HCT116 (cell line): ENCODE measurements around the gene PLP1. TPM values are rescaled to one million over a fixed set of nuclear protein-coding genes. Genes with fewer than 3 reads are reported as not detected.

Source experiments
- ATAC-seq: fragments of 200-7000 bp; cut with Tn5 transposase; 2 replicates; pipeline ENCODE4 v1.9.1; 2020; ENCODE audit warnings: mild to moderate bottlenecking, moderate library complexity
- BruUV-seq: library from RNA; stranded (reverse); fragments of 400-500 nt; replicated peaks from 2 replicates; lab custom pipeline; 2021; lab: Mats Ljungman, UMichigan
- CTCF ChIA-PET: fragments of 300-600 bp; sonication (Branson Sonifier 250); formaldehyde crosslinking; loops from one replicate; lab custom pipeline; 2021; ENCODE audit warnings: antibody characterized with exemption; lab: Charles Lee
- POLR2A ChIA-PET: fragments of 300-600, 350-600 bp; sonication (Branson Sonifier 250); formaldehyde crosslinking; loops from one replicate; lab custom pipeline; 2021; ENCODE audit warnings: antibody characterized with exemption; lab: Charles Lee
- RAD21 ChIA-PET, 2 experiments: fragments of 300-600 bp; sonication (Branson Sonifier 250); formaldehyde crosslinking; loops; one replicate each; lab custom pipeline; 2023; ENCODE audit warnings: low total read pairs in 2 of 2; ENCODE audit not compliant: uncharacterized antibody in 2 of 2, unreplicated experiment in 2 of 2, low non-redundant PET in 1 of 2; lab: Charles Lee
- DNase-seq: peaks from one replicate; pipeline ENCODE4 v3.0.0-alpha.2; 2010; ENCODE audit warnings: low read depth, low spot score
- H2AFZ ChIP-seq: fragments of 200-600 bp; shearing (Covaris generic), sonication (generic); 2 replicates; pipeline ENCODE4 v1.6.1; 2017; ENCODE audit warnings: low read depth, mixed run types, mixed read lengths, antibody characterized with exemption, low read length; ENCODE audit not compliant: poor library complexity, severe bottlenecking
- H3K27ac ChIP-seq: 2 replicates; pipeline ENCODE4 v1.5.1; 2012; ENCODE audit warnings: low read depth, low read length
- H3K27me3 ChIP-seq: fragments of 200-600 bp; sonication (generic); 2 replicates; pipeline ENCODE4 v1.6.1; 2016; ENCODE audit warnings: mixed run types, low read length, mixed read lengths; ENCODE audit not compliant: insufficient read depth
- H3K36me3 ChIP-seq, 2 experiments: fragments of 200-500 bp in 1 of 2; fragments of 200-600 bp in 1 of 2; sonication (Bioruptor generic) in 1 of 2; sonication (generic) in 1 of 2; 2 replicates each; pipeline versions ENCODE4 v1.5.1 to v1.6.1; 2014 to 2016; ENCODE audit warnings: low read length in 2 of 2, inconsistent platforms in 1 of 2, mixed read lengths in 1 of 2, mixed run types in 1 of 2; ENCODE audit not compliant: insufficient read depth in 2 of 2, control insufficient read depth in 1 of 2
- H3K4me1 ChIP-seq, 2 experiments: fragments of 200-600 bp in 1 of 2; sonication (generic) in 1 of 2; 2 replicates each; pipeline versions ENCODE4 v1.5.1 to v1.6.1; 2012 to 2017; ENCODE audit warnings: low read length in 2 of 2, inconsistent platforms in 1 of 2, mild to moderate bottlenecking in 1 of 2, mixed read lengths in 1 of 2, mixed run types in 1 of 2, moderate library complexity in 1 of 2; ENCODE audit not compliant: insufficient read depth in 2 of 2, control insufficient read depth in 1 of 2
- H3K4me2 ChIP-seq: fragments of 200-600 bp; sonication (generic); 2 replicates; pipeline ENCODE4 v1.6.1; 2017; ENCODE audit warnings: mixed run types, low read length, mixed read lengths
- H3K4me3 ChIP-seq, 2 experiments: fragments of 200-600 bp in 1 of 2; sonication (generic) in 1 of 2; replicated peaks in 1 of 2; 2 replicates each; pipeline ENCODE4 v1.5.1; 2011 to 2016; ENCODE audit warnings: low read length in 2 of 2, control low read depth in 1 of 2, low read depth in 1 of 2, mild to moderate bottlenecking in 1 of 2, mixed read lengths in 1 of 2, mixed run types in 1 of 2
- H3K79me2 ChIP-seq: fragments of 200-600 bp; sonication (generic); 2 replicates; pipeline ENCODE4 v1.6.1; 2017; ENCODE audit warnings: mild to moderate bottlenecking, mixed run types, low read length, moderate library complexity, mixed read lengths; ENCODE audit not compliant: insufficient read depth
- H3K9ac ChIP-seq: fragments of 200-600 bp; sonication (generic); 2 replicates; pipeline ENCODE4 v1.6.1; 2016; ENCODE audit warnings: low read length, mixed read lengths
- H3K9me2 ChIP-seq: fragments of 200-600 bp; sonication (generic), shearing (Covaris generic); 2 replicates; pipeline ENCODE4 v1.6.1; 2017; ENCODE audit warnings: mixed run types, mild to moderate bottlenecking, moderate library complexity; ENCODE audit not compliant: insufficient read depth
- H3K9me3 ChIP-seq, 2 experiments: fragments of 200-500 bp in 1 of 2; fragments of 200-600 bp in 1 of 2; sonication (Bioruptor generic) in 1 of 2; sonication (generic) in 1 of 2; 2 replicates each; pipeline ENCODE4 v1.6.1; 2014 to 2017; ENCODE audit warnings: low read length in 2 of 2, mixed read lengths in 2 of 2, inconsistent platforms in 1 of 2, low read depth in 1 of 2, mild to moderate bottlenecking in 1 of 2, mixed run types in 1 of 2, moderate library complexity in 1 of 2; ENCODE audit not compliant: control insufficient read depth in 1 of 2, insufficient read depth in 1 of 2
- H4K20me1 ChIP-seq: fragments of 200-600 bp; sonication (generic), shearing (Covaris generic); 2 replicates; pipeline ENCODE4 v1.6.1; 2017; ENCODE audit warnings: mixed run types, mild to moderate bottlenecking, moderate library complexity; ENCODE audit not compliant: insufficient read depth
- CEBPB ChIP-seq: IDR thresholded peaks from 2 replicates; pipeline ENCODE4 v1.6.1; 2012; ENCODE audit warnings: low read depth
- CTCF ChIP-seq, 3 experiments: fragments of 200-600 bp in 1 of 3; sonication (generic) in 1 of 3; IDR thresholded peaks in 2 of 3; conservative IDR thresholded peaks in 1 of 3; 2 replicates each; pipeline ENCODE4 v1.5.1; 2012 to 2017; ENCODE audit warnings: low read depth in 2 of 3, low read length in 2 of 3, antibody characterized with exemption in 1 of 3, borderline replicate concordance in 1 of 3, control low read depth in 1 of 3, mild to moderate bottlenecking in 1 of 3, mixed read lengths in 1 of 3, mixed run types in 1 of 3, moderate library complexity in 1 of 3; ENCODE audit not compliant: insufficient read depth in 1 of 3
- EGR1 ChIP-seq: IDR thresholded peaks from 2 replicates; pipeline ENCODE4 v1.6.1; 2012; ENCODE audit warnings: low read depth
- ELF1 ChIP-seq: IDR thresholded peaks from 2 replicates; pipeline ENCODE4 v1.6.1; 2012; ENCODE audit warnings: low read depth, borderline replicate concordance
- EZH2 ChIP-seq: fragments of 200-600 bp; sonication (generic); IDR thresholded peaks from 2 replicates; pipeline ENCODE4 v1.6.1; 2017; ENCODE audit warnings: antibody characterized with exemption, mixed run types
- FOSL1 ChIP-seq: IDR thresholded peaks from 2 replicates; pipeline ENCODE4 v1.6.1; 2012; ENCODE audit warnings: low read depth
- JUND ChIP-seq: IDR thresholded peaks from 2 replicates; pipeline ENCODE4 v1.6.1; 2012
- MAX ChIP-seq: IDR thresholded peaks from 2 replicates; pipeline ENCODE4 v1.6.1; 2012
- POLR2A ChIP-seq: IDR thresholded peaks from 2 replicates; pipeline ENCODE4 v1.7.0; 2011; ENCODE audit warnings: borderline replicate concordance; ENCODE audit not compliant: insufficient read depth, insufficient read length; ENCODE audit errors: extremely low read depth
- POLR2AphosphoS5 ChIP-seq: IDR thresholded peaks from 2 replicates; pipeline ENCODE4 v1.6.1; 2011; ENCODE audit warnings: mild to moderate bottlenecking, low read depth, low read length, moderate library complexity
- RAD21 ChIP-seq: IDR thresholded peaks from 2 replicates; pipeline ENCODE4 v1.6.1; 2012; ENCODE audit warnings: low read depth, mild to moderate bottlenecking
- SIN3A ChIP-seq: IDR thresholded peaks from 2 replicates; pipeline ENCODE4 v1.6.1; 2012; ENCODE audit warnings: low read depth
- SP1 ChIP-seq: IDR thresholded peaks from 2 replicates; pipeline ENCODE4 v1.6.1; 2012; ENCODE audit warnings: low read depth
- SRF ChIP-seq: IDR thresholded peaks from 2 replicates; pipeline ENCODE4 v1.6.1; 2012; ENCODE audit warnings: low read depth
- TCF7L2 ChIP-seq: IDR thresholded peaks from 2 replicates; pipeline ENCODE4 v1.7.0; 2011; ENCODE audit warnings: borderline replicate concordance, inconsistent platforms; ENCODE audit not compliant: insufficient read depth, insufficient read length; ENCODE audit errors: extremely low read depth
- YY1 ChIP-seq: IDR thresholded peaks from 2 replicates; pipeline ENCODE4 v1.6.1; 2011; ENCODE audit warnings: low read length, low read depth, moderate library complexity, mild to moderate bottlenecking; ENCODE audit not compliant: insufficient replicate concordance; ENCODE audit errors: extremely low read depth
- ZFX ChIP-seq: fragments of 450-650 bp; IDR thresholded peaks from 2 replicates; pipeline ENCODE4 v1.6.1; 2017
- ZNF274 ChIP-seq: fragments of 200-500 bp; sonication (Bioruptor generic); IDR thresholded peaks from 2 replicates; pipeline ENCODE4 v1.6.1; 2014; ENCODE audit warnings: mild to moderate bottlenecking, low read depth, low read length, inconsistent platforms
- intact Hi-C: fragments of 100-400 bp; cut with micrococcal nuclease; formaldehyde crosslinking; loops from 2 replicates; pipeline ENCODE4 v1.10.0; 2022
- total RNA-seq: library from RNA; stranded (reverse); gene quantifications from one replicate; pipeline ENCODE4 v1.2.1, GENCODE V29; 2021; ENCODE audit not compliant: unreplicated experiment
- TF ChIP-seq, protein P1 (sequence below): IDR thresholded peaks from 2 replicates; pipeline ENCODE4 v1.6.1; 2011; ENCODE audit warnings: mild to moderate bottlenecking, low read length, moderate library complexity; ENCODE audit not compliant: insufficient replicate concordance; ENCODE audit errors: extremely low read depth
- TF ChIP-seq, protein P2 (sequence below): IDR thresholded peaks from 2 replicates; pipeline ENCODE4 v1.6.1; 2012; ENCODE audit warnings: low read depth

PLP1 gene
- total RNA-seq, 1 experiment from 2014 or later, result not detected

DNA sequence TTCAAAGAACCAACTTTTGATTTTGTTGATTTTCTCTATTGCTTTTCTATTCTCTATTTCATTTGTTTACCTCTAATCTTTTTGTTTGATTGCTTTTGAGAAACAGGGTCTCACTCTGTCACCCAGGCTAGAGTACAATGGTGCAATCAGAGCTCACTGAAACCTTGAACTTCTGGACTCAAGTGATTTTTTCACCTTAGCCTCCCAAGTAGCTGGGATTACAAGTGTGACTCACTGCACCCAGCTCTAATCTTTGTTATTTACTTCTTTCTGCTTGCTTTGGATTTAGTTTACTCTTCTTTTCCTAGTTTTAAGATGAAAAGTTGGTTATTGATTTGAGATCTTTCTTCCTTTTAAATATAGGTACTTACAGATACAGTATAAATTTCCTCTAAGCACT is 29.2 kb downstream of the PLP1 start:
- H3K4me2 ChIP-seq, result no peak overlapping the region
- H3K27me3 ChIP-seq, result no peaks in the 10 kb centered on the region
- H3K27ac ChIP-seq, result no peak overlapping the region
- H3K9ac ChIP-seq, result no peak overlapping the region
- H2AFZ ChIP-seq, result no peak overlapping the region
- H3K9me3 ChIP-seq, result no peaks in the 10 kb centered on the region
- POLR2A ChIA-PET, result no interaction called here
- ATAC-seq, result no peak
- no peaks in the 10 kb centered on the region for H3K4me1 ChIP-seq
- intact Hi-C loops, result no loop called here
- TF ChIP-seq JUND (no peak), YY1 (no peak), SIN3A (no peak), POLR2AphosphoS5 (no peak), SRF (no peak), EZH2 (no peak), ELF1 (no peak), SP1 (no peak), POLR2A (no peak), MAX (no peak), CEBPB (no peak), RAD21 (no peak), ZNF274 (no peak), CTCF (IDR thresholded peaks at IDR 0.05 in 2 of 3, conservative IDR thresholded peaks at IDR 0.05 in 1 of 3; ENCODE audit: borderline replicate concordance in 1 of 3, insufficient read depth in 1 of 3, low read depth in 2 of 3, low read length in 2 of 3) (no peak), ZFX (no peak), TCF7L2 (no peak), FOSL1 (no peak), EGR1 (no peak)
- TF ChIP-seq, protein P1, sequence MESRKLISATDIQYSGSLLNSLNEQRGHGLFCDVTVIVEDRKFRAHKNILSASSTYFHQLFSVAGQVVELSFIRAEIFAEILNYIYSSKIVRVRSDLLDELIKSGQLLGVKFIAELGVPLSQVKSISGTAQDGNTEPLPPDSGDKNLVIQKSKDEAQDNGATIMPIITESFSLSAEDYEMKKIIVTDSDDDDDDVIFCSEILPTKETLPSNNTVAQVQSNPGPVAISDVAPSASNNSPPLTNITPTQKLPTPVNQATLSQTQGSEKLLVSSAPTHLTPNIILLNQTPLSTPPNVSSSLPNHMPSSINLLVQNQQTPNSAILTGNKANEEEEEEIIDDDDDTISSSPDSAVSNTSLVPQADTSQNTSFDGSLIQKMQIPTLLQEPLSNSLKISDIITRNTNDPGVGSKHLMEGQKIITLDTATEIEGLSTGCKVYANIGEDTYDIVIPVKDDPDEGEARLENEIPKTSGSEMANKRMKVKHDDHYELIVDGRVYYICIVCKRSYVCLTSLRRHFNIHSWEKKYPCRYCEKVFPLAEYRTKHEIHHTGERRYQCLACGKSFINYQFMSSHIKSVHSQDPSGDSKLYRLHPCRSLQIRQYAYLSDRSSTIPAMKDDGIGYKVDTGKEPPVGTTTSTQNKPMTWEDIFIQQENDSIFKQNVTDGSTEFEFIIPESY, result no peak
- TF ChIP-seq, protein P2, sequence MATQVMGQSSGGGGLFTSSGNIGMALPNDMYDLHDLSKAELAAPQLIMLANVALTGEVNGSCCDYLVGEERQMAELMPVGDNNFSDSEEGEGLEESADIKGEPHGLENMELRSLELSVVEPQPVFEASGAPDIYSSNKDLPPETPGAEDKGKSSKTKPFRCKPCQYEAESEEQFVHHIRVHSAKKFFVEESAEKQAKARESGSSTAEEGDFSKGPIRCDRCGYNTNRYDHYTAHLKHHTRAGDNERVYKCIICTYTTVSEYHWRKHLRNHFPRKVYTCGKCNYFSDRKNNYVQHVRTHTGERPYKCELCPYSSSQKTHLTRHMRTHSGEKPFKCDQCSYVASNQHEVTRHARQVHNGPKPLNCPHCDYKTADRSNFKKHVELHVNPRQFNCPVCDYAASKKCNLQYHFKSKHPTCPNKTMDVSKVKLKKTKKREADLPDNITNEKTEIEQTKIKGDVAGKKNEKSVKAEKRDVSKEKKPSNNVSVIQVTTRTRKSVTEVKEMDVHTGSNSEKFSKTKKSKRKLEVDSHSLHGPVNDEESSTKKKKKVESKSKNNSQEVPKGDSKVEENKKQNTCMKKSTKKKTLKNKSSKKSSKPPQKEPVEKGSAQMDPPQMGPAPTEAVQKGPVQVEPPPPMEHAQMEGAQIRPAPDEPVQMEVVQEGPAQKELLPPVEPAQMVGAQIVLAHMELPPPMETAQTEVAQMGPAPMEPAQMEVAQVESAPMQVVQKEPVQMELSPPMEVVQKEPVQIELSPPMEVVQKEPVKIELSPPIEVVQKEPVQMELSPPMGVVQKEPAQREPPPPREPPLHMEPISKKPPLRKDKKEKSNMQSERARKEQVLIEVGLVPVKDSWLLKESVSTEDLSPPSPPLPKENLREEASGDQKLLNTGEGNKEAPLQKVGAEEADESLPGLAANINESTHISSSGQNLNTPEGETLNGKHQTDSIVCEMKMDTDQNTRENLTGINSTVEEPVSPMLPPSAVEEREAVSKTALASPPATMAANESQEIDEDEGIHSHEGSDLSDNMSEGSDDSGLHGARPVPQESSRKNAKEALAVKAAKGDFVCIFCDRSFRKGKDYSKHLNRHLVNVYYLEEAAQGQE, result no peak
- H3K4me3 ChIP-seq, result no peak overlapping the region
- H4K20me1 ChIP-seq, result no peaks in the 10 kb centered on the region
- no peaks in the 10 kb centered on the region for H3K79me2 ChIP-seq
- CTCF ChIA-PET, result no interaction called here
- no peaks in the 10 kb centered on the region for H3K9me2 ChIP-seq
- BruUV-seq, result no TSS peak
- no peak for DNase-seq
- H3K36me3 ChIP-seq, result no peaks in the 10 kb centered on the region
- RAD21 ChIA-PET, result no interaction called here
